Loucy (cell line): ENCODE data around the gene UBE2O.

Experiments
- CTCF ChIP-seq: fragments of 200-600 bp; sonication (generic); conservative IDR thresholded peaks from 2 replicates; pipeline ENCODE4 v1.5.1; 2014; ENCODE audit warnings: mild to moderate bottlenecking, antibody characterized with exemption, low read length
- EZH2phosphoT487 ChIP-seq: fragments of 200-600 bp; IDR thresholded peaks from 2 replicates; pipeline ENCODE4 v1.6.1; 2018; ENCODE audit warnings: antibody characterized with exemption, mild to moderate bottlenecking, moderate library complexity, borderline replicate concordance

GRCh38 chr17:76384222-76384986, 68.5 kb downstream of the UBE2O start, which contains the start of gene SPHK1:
- TF ChIP-seq EZH2phosphoT487 (no peak), CTCF (no peak)
